GM19193 (cell line): ENCODE measurements around the gene TMEM209.

Source experiments
- POLR2A ChIP-seq: IDR thresholded peaks from 4 replicates; pipeline ENCODE4 v1.6.1; 2011; ENCODE audit not compliant: insufficient read depth, insufficient read length; ENCODE audit errors: extremely low read depth

Gene TMEM209

DNA sequence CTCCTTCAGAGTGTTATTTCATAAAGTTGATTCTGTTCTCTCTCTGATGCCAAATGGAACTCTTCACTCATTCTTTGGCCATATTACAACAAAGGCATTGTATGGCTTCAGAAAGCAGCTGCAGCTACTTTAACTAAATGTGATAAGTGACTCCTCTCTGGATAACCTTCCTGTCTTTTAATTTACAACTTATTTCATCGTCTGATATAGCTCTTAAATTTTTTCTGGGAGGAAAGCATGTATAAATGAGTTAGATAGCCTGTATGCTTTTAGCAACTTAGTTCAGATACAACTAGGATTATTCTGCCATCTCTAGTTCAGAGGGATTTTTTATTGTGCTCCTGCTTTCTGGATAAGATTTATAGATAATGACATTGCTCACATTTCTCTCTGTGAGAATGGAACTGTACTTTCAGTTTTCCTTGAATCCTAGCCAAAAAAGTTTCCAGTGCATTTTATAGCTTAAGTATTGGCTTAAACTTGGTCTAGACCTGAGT, 77.3 kb downstream of the TMEM209 start:
- no peak for TF ChIP-seq POLR2A

DNA sequence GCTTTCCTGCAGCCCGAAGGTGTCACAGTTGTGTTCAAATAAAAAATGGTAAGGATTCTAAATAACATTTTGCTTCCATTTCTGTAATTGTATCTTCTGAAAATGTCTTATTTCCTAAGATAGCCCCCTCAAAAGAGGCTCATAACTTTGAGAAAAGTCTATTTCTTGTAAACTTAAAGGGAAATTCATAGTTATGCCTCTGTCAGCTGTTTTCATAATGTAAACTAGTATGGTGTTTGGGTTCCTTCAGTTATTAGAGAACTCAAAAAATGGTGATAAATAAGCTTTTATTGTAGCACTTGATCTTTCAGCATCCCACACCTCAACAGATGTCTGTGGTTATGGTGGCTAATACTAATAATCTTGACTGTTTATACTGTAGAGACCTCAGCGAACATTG, 77.8 kb downstream of the TMEM209 start:
- TF ChIP-seq POLR2A = no peak

GRCh38 chr7:130124711-130125110, 80.5 kb downstream of the TMEM209 start:
- no peak for TF ChIP-seq POLR2A

DNA sequence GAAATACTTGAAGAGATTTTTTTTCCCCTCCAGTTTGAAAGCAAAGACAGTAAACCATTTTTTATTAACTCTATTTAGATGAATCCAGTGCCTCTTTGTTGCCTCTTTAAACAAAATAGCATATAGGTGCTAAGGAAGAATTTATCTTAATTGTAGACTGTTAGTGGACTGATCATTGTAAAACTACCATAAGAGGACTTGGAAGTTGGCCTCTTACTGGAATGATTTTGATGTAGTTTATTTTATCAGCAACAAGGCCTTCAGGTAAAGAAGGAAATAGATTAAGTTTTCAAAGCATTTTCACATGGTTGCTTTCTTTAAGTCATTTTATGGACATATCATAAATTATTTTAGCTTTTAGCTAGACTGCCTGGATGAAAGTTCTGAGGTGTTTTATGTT, 81.7 kb downstream of the TMEM209 start:
- no peak for TF ChIP-seq POLR2A

GRCh38 chr7:130118801-130119200, 86.4 kb downstream of the TMEM209 start:
- TF ChIP-seq POLR2A = no peak

- no peak for TF ChIP-seq POLR2A
Measured at GRCh38 chr7:130118294-130118693, 86.9 kb downstream of the TMEM209 start.

DNA sequence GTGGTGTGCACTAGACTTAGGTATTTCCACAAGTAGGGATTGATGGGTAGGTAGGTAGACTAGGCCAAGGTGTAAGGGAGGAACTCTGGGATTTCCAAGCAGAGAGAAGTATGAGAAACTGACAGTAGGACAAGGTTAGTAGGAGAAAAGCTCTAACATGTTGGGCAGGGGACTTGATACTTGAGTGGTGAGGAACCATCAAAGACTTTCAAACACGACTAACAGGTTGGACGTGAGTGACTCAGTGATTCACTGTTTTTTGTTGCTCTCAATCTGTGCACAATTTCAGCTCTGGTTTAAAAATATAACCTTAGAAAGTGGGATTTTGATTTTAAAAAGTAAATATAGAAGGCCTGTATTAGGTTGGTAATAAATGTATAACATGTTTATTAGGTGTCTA, 90.4 kb downstream of the TMEM209 start:
- TF ChIP-seq POLR2A = no peak
